Astrocyte of the cerebellum (primary cell): Measurements from ENCODE around the gene CNTRL.

Experiments
- DNase-seq: peaks from one replicate; pipeline ENCODE4 v3.0.0-alpha.2; 2011; ENCODE audit warnings: low read depth
- H3K4me3 ChIP-seq: 2 replicates; pipeline ENCODE4 v1.5.1; 2011; ENCODE audit warnings: mild to moderate bottlenecking, low read depth, low read length, moderate library complexity
- in situ Hi-C: cut with HindIII; loops from 2 replicates; pipeline ENCODE4 v1.10.0; 2017; ENCODE audit warnings: low sequenced_read_pairs
- TF ChIP-seq, protein P1 (sequence below): IDR thresholded peaks from 2 replicates; pipeline ENCODE4 v1.5.1; 2012; ENCODE audit warnings: low read length, low read depth, moderate library complexity, mild to moderate bottlenecking; ENCODE audit errors: missing control alignments

CNTRL gene

DNA sequence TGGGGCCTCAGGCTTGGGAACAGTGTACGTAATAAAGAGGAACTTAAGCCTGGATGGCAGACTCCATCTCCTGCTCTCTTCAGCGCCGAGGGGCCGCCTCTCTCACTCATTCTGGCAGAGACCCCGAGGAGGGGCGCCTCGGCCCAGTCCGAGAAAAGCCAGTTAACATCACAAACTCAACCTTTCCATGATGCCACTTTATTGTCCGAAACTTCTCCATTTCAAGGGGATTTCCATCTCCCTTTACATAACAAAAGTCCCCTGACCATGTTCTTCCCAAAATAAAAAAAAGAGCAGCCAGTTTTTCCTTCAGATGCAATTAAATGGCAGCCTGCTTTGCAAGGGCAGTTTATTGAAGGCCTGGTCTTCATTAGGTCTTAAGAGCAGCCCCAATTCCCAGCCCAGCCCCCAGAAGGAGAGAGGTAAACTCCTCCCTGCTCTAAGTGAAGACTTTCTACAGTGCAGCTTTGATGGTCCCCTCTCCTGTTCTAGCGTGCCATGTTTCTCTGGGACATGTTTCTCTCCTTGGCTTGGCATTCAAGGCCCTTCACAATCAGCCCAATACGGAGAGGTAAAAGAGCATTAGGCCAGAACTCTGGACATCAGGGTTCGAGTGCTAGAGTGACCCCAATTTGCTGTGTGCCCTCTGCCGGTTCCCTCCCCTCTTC is 146.4 kb downstream of the CNTRL start:
- in situ Hi-C loops = no loop called here
- TF ChIP-seq, protein P1, sequence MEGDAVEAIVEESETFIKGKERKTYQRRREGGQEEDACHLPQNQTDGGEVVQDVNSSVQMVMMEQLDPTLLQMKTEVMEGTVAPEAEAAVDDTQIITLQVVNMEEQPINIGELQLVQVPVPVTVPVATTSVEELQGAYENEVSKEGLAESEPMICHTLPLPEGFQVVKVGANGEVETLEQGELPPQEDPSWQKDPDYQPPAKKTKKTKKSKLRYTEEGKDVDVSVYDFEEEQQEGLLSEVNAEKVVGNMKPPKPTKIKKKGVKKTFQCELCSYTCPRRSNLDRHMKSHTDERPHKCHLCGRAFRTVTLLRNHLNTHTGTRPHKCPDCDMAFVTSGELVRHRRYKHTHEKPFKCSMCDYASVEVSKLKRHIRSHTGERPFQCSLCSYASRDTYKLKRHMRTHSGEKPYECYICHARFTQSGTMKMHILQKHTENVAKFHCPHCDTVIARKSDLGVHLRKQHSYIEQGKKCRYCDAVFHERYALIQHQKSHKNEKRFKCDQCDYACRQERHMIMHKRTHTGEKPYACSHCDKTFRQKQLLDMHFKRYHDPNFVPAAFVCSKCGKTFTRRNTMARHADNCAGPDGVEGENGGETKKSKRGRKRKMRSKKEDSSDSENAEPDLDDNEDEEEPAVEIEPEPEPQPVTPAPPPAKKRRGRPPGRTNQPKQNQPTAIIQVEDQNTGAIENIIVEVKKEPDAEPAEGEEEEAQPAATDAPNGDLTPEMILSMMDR = no peak
- DNase-seq = no peak
- no peak overlapping the region for H3K4me3 ChIP-seq

DNA sequence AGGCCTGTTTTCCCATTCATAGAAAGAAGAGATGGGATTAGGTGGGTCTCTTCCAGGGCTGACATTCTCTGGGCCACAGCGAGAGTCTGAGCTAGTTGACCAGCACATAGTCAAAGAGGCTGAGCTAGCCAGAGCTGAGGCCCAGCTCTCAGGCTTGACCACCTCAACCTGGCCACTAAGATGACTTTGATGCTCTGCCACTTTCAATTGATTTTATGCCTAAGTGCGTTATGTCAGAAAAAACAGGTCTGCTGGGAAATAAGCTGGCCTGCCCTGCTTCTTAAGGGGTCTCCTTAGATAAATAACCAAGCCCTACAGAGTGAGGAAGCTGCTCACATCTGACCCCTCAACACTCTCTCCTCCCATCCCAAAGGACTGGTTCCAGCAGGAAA is 146.9 kb downstream of the CNTRL start:
- TF ChIP-seq, protein P1 = no peak
- DNase-seq = no peak
- in situ Hi-C loops = no loop called here
- H3K4me3 ChIP-seq = no peak overlapping the region

DNA sequence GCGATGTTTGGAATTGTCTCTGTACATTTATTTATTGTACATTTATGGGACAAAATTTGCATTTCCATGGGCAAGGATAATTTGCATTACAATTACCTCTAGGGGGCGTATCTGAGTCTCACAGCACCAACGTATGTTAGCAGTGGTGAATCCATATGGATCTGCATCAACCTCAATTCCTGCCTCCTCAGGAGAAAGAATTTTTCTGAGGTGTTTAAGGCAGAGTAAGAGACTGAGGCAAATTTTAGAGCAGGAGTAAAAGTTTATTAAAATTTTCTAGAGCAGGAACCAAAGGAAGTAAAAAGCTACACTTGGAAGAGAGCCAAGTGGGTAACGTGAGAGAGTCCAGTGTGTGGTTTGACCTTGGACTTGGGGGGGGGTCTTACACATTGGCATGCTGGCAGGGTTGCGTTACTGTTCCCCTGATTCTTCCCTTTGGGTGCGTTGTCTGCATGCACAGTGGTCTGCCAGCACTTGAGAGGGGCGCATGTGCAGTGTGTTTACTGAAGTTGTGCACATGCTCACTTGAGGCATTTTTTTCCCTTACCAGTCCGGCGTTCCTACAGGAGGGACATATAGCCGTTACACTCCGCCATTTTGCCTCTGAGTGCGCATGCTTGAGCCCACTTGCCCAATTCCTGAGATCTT is 147.9 kb downstream of the CNTRL start:
- in situ Hi-C loops = no loop called here
- TF ChIP-seq, protein P1 = peak; percentile 73
- peak; percentile 19 for DNase-seq
- no peak overlapping the region for H3K4me3 ChIP-seq

DNA sequence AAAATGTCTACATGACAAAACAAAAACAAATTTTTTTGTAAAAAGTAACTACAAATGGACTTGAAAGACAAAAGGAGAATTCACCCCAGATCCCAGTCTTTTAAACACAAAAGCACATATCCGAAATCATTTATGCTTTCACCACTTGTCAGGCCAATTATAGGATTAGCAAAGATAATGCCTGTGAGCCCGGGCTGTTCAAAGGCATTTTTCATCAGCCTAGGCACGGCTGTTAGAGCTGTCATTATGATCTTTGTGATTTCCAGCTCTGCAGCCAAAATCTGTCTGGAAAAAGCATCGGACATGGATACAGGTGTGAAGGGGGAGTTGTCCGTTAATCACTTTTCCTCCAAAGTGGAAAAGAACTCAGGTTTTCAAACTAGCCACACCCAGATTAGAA is 150.5 kb downstream of the CNTRL start:
- TF ChIP-seq, protein P1 = no peak
- H3K4me3 ChIP-seq = no peak overlapping the region
- in situ Hi-C loops = loop anchor here (25.0 kb wide), 1 partner anchor 187 kb away; no protein-coding TSS in a partner anchor
- DNase-seq = no peak

DNA sequence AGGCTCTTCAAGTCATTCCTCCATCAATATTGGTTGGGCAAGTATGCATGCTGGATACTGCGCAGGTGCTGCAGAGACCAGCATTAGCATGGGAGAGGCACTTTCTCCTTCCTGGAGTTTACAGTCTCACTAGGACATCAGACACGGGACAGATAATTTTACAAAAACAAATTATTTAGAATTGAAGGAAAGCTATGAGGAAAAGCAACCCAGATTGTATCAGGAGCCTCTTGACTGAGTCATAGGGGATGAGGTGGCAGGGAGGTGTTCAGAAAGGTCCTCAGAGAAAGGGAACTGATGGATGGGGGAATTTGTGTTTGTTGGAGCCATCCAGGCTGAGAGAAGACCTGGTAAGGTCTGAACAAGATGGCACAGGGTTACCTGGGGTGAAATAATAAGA is 151.4 kb downstream of the CNTRL start:
- in situ Hi-C loops = loop anchor here (25.0 kb wide), 1 partner anchor 186 kb away; no protein-coding TSS in a partner anchor
- no peak overlapping the region for H3K4me3 ChIP-seq
- no peak for DNase-seq
- TF ChIP-seq, protein P1 = no peak
